DMS53 (cell line): Measurements from ENCODE around the gene RAB11FIP2.

Source experiments
- DNase-seq: peaks from one replicate; lab custom pipeline; 2025; lab: John Stamatoyannopoulos, UW

RAB11FIP2 gene

DNA sequence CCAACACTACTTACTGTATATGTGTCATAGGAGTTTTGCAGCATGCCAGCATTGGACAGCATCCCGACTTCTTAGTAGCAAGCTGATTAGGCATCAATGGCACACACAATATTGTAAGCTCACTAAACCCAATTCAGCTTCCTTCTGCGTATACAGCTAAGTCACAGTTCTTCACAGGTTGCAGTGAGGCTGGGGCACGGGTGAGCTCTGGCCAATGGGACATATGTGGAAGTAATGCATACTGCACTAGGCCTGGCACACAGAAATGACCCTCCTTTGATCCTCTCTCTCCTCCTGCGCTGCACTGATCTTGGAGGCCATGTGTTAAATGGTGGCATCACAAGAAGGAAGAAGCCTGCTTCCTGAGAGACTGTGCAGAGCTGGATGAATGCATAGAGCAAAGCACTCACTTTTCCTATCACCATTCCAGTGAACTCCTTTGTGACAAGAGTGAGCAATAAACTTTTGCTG is 11.9 kb downstream of the RAB11FIP2 start:
- DNase-seq: no peak

- no peak for DNase-seq
These were observed 12.8 kb downstream of the RAB11FIP2 start for GRCh38 chr10:118033905-118034304.

GRCh38 chr10:118032564-118032963 is 14.2 kb downstream of the RAB11FIP2 start:
- DNase-seq: no peak

DNA sequence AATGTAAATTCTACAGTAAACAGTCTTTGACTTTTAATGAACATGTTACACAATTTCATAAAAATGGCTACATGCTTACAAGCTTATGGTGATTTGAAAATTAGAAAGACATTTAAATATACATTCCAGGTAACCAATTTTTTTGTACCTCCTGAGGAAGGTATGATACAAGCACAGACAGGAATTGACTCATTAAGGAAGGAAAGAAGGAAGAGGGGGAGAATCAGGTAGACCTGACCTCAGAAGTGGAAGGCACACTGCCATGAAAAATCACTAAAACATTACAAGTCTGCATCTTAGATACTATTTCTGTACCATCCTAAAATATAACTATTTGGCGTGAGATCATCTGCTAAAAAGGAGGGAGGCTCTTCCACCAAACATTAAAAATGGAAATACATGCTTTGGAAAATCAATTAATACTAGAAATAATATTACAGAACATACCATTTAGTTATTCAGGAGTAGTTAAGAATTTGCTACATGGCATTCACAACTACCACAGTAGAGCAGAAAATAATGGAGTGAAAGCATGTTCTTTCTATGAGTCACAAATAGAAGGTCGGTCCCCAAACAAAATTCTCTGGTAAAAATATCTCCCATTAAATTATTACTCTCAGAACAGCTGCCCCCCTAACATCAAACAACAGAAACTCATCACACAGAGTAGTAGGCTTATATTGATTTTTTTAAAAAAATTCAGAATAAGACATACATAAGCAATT is 15.2 kb downstream of the RAB11FIP2 start:
- no peak for DNase-seq

DNA sequence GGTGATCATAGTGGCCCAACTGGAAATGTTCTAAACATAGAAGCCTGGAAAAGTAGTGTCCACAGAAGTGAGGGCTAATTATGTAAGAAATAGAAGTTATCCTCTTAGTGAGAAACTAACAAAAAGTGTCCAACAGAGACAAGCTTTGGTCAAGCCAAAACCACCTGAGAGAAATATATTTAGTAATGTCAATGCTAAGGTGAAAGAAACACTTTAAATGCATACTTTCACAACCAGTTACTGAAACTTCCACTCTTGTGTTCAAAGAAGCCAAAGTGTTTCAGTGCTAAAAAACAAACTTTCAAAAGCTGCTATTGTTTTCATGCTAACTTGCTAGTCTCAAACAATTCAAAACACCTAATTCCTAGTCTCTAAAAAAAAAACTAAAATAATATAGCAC is 18.1 kb downstream of the RAB11FIP2 start:
- no peak for DNase-seq

- no peak for DNase-seq
These were observed 19.3 kb downstream of the RAB11FIP2 start for GRCh38 chr10:118027397-118027796.

- no peak for DNase-seq
These were observed 19.8 kb downstream of the RAB11FIP2 start for GRCh38 chr10:118026936-118027335.

DNA sequence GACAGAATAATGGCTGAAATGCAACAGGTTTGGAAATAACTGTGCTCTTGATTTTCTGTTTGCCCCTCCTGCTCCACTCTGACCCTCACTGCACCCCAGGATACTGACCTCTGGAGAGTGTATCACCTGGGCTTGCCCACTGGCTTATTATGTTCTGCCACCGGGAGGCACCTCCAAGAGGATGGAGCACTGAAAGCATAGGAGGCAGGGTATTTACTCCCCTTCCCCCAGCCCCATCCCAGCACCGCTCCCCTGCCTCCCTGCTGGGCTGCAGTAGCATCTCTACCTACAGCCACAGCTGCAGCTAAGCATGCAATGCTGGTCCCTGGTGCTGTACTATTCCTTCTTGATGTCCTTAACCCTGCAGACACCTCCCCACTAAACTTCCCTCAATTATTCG is 26.4 kb downstream of the RAB11FIP2 start:
- no peak for DNase-seq

DNA sequence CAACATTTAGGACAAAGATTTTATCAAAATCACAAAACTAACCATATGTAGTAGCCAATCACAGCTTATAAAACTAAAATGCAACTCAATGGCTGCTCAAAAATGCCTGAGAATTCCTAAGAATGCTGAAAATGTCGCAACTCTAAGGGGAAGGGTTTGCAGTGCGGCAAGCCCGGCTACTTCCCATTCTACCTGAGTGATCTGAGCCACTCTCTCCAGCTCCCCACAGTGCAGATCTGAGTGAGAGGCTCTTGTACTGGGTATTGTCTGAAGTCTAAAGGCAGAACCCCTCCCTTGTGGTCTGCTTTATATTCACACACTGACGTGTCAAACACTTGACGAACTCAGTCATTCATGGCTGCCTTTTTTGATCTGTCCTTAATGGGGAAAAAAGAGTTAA is 28.9 kb downstream of the RAB11FIP2 start:
- DNase-seq: no peak

DNA sequence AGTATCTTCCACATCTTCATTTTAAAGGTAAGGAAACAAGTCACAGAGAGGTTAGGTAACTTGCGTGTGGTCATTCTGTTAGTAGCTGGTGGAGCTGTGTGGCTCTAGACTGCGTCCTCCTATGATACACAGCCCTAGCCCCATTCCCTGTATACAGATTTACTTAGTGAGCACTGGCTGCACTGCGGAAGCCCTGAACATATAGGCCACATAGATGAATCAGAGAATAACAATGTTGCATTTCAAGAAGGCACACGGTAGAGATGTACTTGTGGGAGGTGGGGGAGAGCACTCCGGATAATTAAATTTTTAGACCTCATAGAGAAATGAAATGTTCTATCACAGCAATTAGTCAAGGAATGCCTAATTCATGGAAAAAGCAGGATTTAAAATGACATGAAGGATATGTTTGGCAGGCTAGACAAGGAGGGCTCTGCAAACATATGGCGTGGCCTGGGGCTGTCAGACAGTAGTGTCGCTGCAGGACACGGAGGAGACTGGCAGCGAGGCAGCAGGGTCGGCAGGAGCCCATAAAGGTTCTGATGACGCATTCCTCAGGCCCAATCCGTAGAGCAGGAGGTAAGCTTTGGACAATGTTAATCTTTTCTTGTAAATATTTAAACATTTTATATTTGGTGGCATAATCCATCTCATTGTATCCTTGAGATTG is 29.5 kb downstream of the RAB11FIP2 start:
- DNase-seq: no peak

- no peak for DNase-seq
These were observed 33.7 kb downstream of the RAB11FIP2 start for GRCh38 chr10:118012952-118013525.

GRCh38 chr10:118007773-118008172 is 39.0 kb downstream of the RAB11FIP2 start:
- no peak for DNase-seq

DNA sequence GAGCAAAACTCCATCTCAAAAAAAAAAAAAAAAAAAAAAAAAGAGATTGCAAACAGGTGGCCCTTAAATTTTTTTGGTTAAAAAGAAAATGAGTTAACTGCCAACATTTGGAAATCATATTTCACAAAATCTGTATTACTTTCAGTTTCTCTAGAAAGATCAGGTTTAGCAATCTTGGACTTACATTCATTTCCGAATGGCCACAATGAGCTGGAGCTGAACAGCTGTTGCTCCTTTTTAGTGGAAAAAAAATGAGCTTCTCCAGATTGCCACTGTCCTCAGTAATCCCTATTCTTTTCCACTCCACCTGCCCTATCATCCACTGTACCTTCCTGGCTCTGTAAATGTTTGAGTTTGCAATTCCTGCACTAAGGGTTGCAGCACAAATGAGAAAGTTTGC is 43.6 kb downstream of the RAB11FIP2 start:
- DNase-seq: no peak

DNA sequence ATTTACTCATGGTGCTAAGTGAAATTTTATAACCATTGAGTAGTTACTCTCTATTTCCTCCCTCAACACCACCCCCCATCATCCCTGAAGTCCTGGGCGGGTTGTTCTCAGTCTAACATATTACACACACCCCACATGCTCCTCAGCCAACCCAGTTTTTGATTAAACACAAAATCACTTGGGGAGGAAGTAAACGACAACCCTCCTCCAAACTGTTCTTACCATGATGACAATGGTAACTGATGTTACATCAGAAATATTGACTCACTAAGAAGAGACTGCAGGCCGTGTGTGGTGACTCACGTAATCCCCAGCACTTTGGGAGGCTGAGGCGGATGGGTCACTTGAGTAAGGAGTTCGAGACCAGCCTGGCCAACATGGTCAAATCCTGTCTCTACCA is 44.2 kb downstream of the RAB11FIP2 start:
- DNase-seq: no peak

DNA sequence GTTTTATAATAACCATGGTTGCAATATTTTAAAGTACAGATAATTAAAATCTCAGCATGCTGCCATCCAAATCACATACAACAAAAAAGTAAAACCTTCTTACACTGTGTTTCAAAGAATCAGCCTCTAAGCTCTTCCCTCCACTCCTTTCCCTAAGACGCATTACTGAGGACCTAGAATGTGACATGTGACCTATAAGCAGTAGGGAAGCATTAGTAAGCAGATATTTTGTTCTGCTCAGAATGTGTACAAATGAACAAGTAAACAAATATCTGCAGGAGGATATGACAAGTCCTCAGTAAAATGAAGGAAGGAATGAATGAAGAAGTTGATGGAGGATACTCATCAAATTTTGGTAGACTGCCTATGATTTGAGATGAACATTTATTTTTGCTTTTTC is 49.1 kb downstream of the RAB11FIP2 start:
- DNase-seq: no peak

- DNase-seq: no peak
These were observed 50.0 kb downstream of the RAB11FIP2 start for GRCh38 chr10:117996709-117997108.

GRCh38 chr10:117994771-117995170 is 52.0 kb downstream of the RAB11FIP2 start:
- no peak for DNase-seq

- DNase-seq: no peak
These were observed 53.6 kb downstream of the RAB11FIP2 start for GRCh38 chr10:117993166-117993565.

DNA sequence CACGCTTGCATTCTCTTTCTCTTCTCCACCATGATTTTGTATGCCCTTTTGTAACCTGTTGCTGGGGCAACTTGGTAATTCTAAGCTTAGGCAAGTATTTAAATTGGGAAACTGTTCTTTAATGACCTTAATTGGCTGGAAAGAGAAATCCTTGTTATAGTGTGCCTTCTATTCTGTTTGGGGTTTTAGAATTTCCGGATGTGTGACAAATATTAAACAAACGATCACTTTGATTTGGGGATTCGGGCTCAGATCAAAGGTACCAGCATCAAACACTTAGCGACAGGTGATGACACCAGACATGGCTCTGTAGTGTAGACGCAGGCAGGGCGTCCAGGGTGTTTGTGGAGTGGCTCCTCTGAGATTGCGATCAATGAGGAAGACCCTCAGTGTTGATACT is 55.0 kb downstream of the RAB11FIP2 start:
- DNase-seq: no peak

DNA sequence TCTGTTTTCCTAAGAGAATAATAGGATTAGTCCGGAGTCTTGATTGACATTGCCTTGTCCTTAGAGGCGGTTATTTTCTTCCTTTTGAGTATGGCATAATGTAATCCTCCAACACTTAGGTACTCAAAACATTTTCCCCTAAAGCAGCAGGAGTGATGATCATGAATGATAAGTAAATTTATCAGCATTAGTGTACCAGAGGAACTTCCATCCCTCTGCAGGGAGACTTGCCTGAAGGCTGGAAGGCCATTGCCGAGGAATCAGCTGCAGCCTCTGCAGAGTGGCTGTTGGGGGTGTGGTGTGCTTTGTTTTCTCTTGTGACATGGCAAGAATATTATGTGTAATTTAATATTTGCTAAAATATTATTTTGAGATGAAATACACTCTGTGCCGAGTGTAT is 56.8 kb downstream of the RAB11FIP2 start:
- DNase-seq: no peak

- DNase-seq: no peak
These were observed 57.9 kb downstream of the RAB11FIP2 start for GRCh38 chr10:117988814-117989213.

GRCh38 chr10:117987244-117987909 is 59.4 kb downstream of the RAB11FIP2 start:
- DNase-seq: no peak

DNA sequence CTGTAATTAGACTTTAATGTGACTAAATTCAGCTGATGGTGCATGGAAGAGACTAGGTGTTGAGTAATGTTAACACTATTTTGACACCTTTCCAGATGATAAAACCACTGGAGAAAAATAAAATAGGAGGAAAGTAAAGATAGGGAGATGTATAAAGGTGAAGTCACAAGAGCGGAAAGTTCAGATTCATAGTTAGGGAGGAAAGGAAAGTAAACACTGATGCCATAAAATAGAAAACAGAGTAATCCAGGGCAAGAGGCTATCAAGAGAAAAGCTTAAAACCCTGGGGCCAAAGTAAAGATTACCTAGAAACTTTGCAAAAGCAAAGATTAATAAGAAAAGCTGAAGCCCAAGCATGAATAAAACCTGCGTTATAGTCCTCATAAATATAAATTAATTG is 62.8 kb downstream of the RAB11FIP2 start:
- DNase-seq: no peak
